HTR-8/SVneo (cell line): ENCODE results near the gene WDR20.
A peak's percentile ranks its signal among the peaks of the same experiment; 100 is the strongest.

Experiments used
- DNase-seq: peaks from one replicate; pipeline ENCODE4 v3.0.0; 2011; ENCODE audit warnings: low spot score, mixed read lengths; ENCODE audit not compliant: insufficient read length
- FAIRE-seq: peaks from 2 replicates; lab custom pipeline; 2011; peaks lifted over from hg19 to GRCh38; lab: Jason Lieb, UNC

Gene WDR20

DNA sequence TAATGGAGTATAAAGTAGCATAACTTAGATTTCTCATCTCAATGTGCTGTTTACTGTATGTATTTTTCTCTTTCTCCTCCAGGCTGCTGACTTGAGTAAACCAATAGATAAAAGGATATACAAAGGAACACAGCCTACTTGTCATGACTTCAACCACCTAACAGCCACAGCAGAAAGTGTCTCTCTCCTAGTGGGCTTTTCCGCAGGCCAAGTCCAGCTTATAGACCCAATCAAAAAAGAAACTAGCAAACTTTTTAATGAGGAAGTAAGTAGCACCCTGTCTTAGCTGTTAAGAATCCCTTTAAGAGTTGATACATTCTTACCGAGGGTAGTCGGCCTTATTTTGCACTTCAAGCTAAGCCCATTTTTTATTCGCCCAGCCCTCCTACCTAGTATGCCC is 55.2 kb downstream of the WDR20 start:
- no peak for FAIRE-seq
- no peak for DNase-seq

DNA sequence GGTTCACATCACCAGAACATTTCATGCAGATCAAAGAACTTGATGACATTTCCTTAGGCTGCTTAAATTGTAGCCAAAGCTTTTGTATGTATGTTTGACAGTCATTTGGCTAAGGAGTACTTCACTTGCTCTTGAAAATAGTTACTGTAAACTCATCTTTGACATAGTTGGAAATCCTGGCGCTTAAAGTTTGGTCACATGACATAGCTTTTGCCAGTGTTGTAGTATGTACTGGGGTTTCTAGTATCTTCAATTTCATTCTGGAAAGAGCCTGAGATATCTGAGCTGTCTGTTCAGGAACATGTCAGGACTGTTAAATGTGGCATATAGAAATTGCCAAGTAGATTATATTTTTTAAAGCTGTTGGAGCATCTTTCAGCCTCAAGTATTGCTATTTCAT is 55.7 kb downstream of the WDR20 start:
- DNase-seq (no peak), FAIRE-seq (no peak)

DNA sequence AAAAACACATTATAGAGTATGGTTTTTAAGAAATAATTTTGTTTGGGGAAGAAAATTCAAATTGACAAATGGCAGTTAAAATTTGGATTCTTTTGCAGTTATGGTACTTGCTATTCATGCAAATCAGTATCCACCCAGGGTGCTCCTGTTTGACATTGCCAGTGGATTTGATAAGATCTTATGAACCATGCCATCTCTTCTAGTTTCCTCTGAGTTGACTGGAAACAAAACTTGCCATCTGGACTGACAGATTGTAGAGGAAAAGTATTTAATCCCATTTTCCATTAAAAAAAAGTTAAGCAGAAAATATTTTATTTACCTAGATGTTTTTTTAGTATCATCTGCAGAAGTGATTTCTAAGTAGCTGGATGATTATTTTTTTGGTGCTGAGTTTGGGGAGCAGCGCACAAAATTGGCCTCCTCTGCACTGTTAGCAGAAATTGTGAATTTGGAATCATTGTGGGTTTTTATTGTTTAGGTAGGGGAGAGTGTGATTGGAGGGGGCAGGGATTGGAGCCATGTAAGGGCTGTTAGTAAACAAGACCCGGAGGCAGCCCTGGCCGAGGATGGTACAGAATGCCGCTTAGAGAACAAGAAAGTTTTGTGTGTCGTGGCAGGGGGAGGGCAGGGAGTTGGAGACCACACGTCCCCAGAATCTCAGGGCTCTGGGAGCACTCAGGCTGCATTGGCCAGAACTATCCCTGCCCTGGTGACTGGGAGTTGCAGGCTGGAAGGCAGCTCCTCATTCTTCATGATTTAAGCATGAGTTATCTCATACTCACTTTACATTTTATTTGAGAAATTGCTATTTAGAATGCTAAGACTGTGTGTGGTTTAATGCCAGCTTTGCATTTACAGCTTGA is 56.6 kb downstream of the WDR20 start:
- DNase-seq: no peak
- FAIRE-seq: no peak

DNA sequence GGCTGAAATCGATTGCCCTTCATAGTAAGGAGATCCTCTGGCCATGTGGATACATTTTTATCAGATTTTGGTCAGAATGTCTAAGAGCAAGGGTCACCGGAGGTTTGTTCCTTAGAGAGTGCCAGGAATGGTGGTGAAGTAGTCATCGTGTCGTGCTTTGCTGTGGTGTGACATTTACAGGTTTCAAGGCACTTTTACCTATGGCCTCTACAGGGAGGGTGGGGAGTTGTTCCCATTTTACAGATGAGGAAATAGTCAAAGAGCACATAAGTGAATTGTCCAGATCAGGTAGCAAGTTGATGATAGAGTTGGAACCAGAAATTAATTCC is 57.2 kb downstream of the WDR20 start:
- DNase-seq (no peak), FAIRE-seq (no peak)

DNA sequence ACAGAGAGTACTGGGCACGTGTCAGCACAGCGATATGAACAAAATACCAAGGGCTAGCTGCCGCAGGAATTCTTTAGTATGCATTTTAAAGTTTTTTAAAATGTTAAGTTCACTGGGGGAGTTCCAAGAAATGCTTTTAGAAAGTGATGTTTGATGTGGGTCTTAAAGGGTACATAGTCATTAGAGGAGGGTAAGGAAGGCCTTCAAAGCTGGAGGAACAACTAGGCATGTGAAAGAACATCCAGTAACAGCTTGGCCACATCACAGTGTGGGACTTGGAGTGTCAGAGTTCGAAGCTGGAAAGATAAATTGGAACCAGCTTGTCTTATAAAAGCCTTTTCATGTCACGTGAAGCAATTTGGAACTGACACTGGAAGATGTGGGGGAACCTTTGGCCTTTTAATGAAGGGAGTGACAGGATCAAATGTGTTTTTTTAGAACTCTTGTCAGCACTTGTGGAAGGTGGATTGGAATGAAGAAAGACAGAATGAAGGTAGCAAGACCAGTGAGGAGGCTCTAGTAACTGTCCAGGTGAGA is 57.7 kb downstream of the WDR20 start:
- FAIRE-seq (no peak), DNase-seq (no peak)

DNA sequence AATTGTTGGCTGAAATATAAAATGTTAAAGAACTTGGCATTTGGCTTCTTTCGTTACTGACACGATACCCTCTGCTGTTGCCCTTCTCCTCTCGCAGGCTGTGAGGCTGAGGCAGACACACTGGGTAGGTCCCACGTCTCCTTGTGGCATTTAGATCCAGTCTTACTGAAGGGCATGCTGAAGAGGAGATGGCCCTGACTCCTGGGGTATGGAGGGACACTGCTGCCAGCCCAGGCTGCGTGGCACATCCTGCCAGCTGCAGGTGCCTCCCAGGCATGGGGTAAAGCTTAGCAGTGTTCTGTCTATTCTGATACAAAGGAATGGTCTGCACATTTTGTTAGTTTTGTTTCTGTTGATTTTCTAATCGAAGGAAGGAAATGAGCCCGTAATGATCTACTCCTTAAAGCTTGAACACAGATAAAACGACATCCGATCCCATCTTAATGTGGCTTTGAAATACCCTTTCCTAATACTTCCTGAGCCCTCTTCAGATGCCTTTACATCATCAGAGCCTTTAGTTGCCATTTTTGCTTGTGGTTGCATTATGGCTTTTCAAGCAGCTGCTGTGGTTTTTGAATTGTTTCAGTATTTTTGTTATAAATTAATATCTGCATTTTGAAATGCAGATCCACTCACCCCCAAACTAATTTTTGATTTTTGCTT is 61.1 kb downstream of the WDR20 start:
- DNase-seq (no peak), FAIRE-seq (no peak)

DNA sequence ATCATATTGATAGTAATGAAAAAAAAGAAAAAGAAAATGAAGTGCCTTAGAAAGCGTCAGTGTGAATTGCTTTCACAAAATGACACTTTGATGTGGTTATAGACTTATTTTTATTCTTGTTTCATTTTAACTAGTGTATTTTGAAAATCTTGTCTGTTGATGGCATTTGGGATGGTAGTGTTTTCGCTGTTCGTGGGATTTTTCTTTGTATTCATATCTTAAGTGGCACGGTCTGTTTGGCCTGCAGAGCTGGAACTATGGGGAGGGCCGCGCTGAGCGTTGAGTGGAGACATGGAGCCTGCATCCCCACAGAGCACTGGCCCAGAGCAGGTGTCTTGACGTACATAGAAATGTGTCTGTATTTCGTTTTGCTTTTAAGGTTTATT is 61.6 kb downstream of the WDR20 start:
- DNase-seq (no peak), FAIRE-seq (no peak)

DNA sequence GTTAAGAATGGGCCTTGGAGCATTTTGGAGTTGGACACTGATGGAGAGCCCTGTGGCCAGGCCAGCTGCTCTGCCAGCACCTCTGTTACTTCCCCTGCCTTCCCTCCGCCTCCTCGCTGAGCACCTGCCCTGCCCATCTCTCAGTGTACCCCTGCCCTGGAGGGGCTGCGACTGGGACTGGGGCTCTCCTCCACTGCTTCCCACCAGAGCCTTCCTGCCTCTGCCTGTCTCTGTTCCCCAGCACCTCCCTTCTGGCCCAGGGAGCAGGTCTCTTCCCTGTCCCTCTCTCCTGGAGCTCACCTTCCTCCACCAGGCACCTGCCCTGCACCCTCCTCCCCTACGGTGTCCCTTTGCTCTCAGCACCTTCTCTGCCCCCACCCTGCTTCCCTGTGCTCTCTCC is 62.1 kb downstream of the WDR20 start:
- FAIRE-seq (no peak), DNase-seq (no peak)

DNA sequence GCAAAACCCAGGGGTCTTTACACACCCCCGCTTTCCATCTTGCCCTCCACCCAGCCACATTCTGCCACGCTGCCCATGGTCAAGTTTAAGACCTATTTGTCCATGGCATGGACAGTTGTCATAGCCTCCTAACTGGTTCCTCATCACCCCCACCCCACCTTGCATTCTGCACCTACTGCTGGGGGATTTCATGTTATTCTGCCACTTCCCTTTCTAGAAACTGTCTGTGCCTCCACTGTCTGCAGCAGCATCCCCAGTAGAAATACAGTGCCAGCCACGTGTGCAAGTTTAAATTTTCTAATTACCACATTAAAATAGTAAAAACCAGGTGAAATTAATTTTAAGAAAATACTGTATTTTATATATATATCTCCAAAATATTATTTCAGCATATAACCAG is 63.2 kb downstream of the WDR20 start:
- FAIRE-seq: no peak

DNA sequence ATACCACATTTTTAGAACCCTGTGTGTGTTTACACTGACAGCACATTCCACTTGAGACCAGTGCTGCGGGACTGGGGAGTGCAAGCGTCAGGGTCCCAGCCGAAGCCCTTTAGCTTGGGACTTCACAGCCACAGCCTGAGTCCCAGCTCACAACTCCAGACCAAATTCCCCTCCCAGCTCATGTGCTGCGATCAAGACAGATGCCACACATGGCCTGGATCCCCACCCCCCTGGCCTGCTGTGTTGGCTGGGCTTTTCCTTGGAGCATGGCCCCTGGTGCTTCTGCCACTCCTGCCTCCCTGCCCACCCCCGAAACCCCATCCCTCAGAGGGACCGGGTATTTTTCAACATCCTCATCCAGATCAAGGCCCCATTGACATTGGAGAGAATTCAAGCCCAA is 63.7 kb downstream of the WDR20 start:
- DNase-seq (no peak), FAIRE-seq (no peak)

More for the DNA sequence above, 63.2 kb downstream of the WDR20 start:
- DNase-seq: no peak

DNA sequence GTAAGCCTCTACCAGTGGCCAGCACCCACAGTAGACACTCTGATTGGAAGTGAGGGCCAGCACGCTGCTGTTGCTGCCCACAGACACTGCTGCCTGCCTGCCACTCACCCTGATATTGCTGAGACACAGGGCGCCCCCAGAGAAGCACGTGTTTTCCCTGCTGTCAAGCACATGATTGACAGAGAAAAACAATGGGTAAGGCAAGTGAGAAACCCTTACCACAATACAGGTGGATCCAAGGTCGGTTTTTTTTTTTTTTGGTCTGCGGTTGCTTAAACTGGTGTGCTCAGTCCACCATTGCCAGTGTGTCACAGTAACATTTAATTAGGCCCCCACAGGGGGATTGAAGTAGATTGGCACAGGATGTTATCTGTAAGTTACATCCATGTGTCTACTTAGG is 65.9 kb downstream of the WDR20 start:
- FAIRE-seq: no peak
- no peak for DNase-seq

DNA sequence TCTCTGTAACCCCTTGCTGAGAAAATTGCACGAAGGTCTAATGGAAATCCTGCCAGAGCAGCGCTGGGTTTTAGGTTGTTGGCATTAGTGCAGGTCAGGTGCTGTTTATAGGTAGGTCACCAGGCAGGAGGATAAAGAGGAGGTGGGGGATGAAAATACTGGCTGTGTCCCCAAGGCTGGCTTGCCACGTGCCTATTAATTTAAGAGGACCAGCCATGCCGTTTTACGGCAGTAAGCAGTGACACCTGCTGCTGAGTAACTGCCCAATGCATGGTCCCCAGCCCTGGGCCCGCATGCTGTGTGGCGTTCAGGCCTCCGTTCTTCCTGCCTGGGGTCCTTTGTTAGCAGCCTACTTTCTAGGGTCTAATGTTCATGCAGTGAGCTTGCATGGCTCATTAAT is 67.2 kb downstream of the WDR20 start:
- DNase-seq (no peak), FAIRE-seq (no peak)

DNA sequence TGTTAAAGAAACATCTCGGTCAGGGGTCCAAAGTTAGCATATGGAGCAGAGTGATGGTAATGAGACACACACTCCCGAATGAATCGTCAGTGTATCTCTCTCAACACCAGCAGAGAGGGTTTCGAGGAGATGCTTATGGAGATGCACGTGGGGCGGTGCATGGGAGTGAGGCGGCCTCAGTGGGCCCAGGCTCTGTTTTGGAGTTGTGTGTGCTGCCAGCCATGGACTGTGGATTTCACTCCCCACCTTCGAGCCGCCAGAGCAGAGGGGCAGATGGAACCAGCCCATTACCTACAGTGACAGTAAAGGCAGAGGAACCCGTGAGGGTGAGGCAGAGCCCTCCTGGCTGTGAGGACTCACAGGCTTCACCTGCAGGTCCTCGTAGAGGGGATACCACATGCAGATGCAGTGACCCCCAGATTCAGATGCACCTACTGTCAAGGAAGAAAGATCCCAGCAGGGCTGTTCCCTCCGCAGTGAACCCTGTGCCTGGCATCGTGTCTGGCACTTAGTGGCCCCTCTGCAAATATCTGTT is 68.2 kb downstream of the WDR20 start:
- FAIRE-seq (no peak), DNase-seq (no peak)

DNA sequence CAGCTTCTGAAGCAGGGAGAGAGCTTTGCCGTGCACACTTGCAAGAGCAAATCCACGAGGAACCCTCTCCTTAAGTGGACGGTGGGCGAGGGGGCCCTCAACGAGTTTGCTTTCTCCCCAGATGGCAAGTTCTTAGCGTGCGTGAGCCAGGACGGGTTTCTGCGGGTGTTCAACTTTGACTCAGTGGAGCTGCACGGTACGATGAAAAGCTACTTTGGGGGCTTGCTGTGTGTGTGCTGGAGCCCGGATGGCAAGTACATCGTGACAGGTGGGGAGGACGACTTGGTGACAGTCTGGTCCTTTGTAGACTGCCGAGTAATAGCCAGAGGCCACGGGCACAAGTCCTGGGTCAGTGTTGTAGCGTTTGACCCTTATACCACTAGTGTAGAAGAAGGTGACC is 69.0 kb downstream of the WDR20 start:
- FAIRE-seq (no peak), DNase-seq (no peak)

DNA sequence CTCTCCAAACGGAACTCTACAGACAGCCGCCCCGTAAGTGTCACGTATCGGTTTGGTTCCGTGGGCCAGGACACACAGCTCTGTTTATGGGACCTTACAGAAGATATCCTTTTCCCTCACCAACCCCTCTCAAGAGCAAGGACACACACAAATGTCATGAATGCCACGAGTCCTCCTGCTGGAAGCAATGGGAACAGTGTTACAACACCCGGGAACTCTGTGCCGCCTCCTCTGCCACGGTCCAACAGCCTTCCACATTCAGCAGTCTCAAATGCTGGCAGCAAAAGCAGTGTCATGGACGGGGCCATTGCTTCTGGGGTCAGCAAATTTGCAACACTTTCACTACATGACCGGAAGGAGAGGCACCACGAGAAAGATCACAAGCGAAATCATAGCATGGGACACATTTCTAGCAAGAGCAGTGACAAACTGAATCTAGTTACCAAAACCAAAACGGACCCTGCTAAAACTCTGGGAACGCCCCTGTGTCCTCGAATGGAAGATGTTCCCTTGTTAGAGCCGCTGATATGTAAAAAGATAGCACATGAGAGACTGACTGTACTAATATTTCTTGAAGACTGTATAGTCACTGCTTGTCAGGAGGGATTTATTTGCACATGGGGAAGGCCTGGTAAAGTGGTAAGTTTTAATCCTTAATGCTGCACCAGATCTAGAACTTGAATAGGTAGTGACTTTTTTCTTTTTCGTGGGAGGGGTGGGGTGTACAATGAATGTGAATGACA is 69.7 kb downstream of the WDR20 start:
- FAIRE-seq: peak; percentile 26

DNA sequence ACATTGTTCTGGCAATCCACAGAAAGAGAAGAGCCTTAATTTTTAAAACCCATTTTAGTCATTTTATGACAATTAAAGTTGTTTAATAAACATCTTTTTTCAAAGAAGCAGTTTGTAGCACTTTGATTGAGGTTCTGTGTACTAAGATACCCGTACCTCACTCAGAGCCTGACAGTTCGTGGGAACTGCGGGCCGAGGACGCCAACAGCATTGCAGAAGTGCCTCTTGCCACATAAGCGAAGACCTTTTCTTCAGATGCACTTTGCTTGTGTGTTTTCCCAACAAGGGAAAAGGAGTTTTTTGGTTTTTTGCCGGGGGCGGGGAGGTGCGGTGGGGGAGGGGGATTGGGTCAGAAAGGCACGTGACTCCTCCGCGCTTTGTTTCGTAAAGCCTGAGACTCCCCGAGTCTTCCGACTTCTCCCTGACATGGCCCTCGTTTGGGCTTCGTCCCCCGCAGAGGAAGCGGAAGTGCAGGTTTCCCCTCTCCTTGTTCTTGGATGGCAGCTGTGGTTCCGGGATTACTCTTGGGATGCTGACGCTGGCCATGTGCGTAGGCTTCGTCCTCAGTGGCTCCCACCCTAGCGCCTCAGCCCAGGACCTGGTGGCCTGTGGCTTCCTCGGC is 70.8 kb downstream of the WDR20 start:
- DNase-seq (no peak), FAIRE-seq (no peak)

More for the DNA sequence above, 69.7 kb downstream of the WDR20 start:
- peak; percentile 18 for DNase-seq

DNA sequence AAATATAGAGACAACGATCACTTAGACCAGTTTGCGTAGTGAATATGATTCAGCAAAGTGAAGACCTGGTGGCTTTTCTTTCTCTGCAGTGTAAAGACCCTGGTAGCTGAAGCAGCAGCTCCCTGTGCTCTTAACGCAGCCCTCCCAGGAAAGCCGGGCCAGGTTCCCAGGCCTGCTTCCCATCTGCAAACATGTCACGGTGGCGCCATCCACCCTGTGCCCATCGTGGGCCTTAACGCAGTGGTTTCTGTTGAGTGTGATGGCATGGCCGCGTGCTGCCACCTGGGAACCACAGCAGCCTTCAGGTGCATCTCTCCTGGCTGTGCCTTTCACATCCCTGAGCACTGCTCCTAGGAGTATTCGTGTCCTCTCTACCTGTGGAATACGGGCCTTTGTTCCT is 71.5 kb downstream of the WDR20 start:
- FAIRE-seq (no peak), DNase-seq (no peak)

DNA sequence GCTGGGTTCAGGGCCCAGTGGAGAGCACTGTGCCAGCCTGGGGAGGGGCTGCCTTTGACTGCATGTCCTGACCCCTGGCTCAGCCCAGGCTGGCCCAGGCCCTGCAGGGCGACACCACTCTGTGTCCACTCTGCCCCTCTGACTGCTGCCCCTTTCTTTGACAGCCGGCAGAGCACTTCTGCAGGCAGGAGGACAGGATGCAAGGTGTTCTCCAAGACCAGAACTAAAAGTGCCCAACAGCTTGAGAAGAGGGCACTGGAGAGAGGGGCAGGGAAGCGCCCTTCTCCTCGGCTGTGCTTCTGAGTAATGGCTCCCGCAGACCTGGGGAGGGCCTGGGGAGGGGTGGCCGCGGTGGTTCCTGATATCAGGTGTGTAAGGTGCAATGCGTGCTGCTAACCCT is 72.7 kb downstream of the WDR20 start:
- DNase-seq (no peak), FAIRE-seq (no peak)

DNA sequence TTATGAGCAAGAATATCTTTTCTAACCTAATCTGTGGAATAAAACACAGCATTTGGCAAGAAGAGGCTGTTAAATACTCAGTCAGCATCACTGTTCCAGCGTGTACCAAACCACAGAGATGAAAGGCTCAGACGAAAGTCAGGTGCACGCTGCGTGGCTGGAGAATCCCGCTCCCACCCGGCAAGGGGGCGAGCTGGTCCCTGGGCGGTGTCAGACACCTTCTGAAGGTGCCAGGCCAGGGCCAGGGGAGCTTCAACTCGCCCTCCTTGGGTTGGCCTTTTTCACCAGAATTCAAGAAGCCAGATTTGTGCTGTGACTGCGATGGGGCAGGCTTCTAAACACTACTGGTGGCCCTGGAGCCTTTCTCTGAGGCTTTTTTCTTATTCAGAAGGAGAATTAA is 73.1 kb downstream of the WDR20 start:
- FAIRE-seq (no peak), DNase-seq (no peak)

DNA sequence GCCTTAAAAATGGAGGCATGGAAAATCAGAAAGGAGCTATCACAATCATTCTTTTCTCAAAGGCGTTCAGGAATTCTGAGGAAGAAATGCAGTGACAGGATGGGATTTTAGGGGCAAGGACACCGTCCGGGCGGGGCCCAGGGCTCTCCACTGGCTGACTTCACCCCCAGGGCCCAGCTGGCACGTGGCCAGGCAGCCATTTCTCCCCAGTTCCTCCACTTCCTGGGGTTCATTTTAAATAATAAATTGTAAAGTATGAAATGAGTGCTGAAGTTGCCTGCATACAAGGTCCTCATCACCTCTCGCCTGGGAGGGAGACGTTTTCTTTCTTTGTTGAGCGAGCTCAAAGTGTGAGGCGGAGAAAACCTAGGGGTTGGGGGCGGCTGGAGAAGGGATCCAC is 73.8 kb downstream of the WDR20 start:
- FAIRE-seq: no peak
- DNase-seq: no peak
